ENCODE data around the gene PTPRT.

Gene PTPRT

GRCh38 chr20:42703744-42704143 lies 486.0 kb downstream of the PTPRT start:
- no peak overlapping the region for H3K4me3 ChIP-seq (ENCODE audit: low read length)
- no peak for TF ChIP-seq CTCF (conservative IDR thresholded peaks at IDR 0.05; ENCODE audit: low read length)

GRCh38 chr20:42701948-42702347 lies 487.8 kb downstream of the PTPRT start:
- H3K4me3 ChIP-seq (ENCODE audit: low read length), result no peak overlapping the region
- DNase-seq (ENCODE audit: low read depth), result no peak
- TF ChIP-seq CTCF (conservative IDR thresholded peaks at IDR 0.05; ENCODE audit: low read length), result no peak

More at GRCh38 chr20:42703744-42704143, 486.0 kb downstream of the PTPRT start:
- no peak for DNase-seq (ENCODE audit: low read depth)

- DNase-seq (ENCODE audit: low read depth), result no peak
- no peak overlapping the region for H3K4me3 ChIP-seq (ENCODE audit: low read length)
- TF ChIP-seq CTCF (conservative IDR thresholded peaks at IDR 0.05; ENCODE audit: low read length), result no peak
Observed at GRCh38 chr20:42700372-42700771, 489.3 kb downstream of the PTPRT start.

- no peak for TF ChIP-seq CTCF (conservative IDR thresholded peaks at IDR 0.05; ENCODE audit: low read length)
- DNase-seq (ENCODE audit: low read depth), result no peak
- H3K4me3 ChIP-seq (ENCODE audit: low read length), result no peak overlapping the region
Observed at GRCh38 chr20:42697962-42698361, 491.7 kb downstream of the PTPRT start.

GRCh38 chr20:42690842-42691437 lies 498.8 kb downstream of the PTPRT start:
- TF ChIP-seq CTCF (conservative IDR thresholded peaks at IDR 0.05; ENCODE audit: low read length), result no peak
- no peak for DNase-seq (ENCODE audit: low read depth)
- no peak overlapping the region for H3K4me3 ChIP-seq (ENCODE audit: low read length)

- no peak for TF ChIP-seq CTCF (conservative IDR thresholded peaks at IDR 0.05; ENCODE audit: low read length)
- no peak for DNase-seq (ENCODE audit: low read depth)
- no peak overlapping the region for H3K4me3 ChIP-seq (ENCODE audit: low read length)
Observed at GRCh38 chr20:42688576-42688975, 501.1 kb downstream of the PTPRT start.

GRCh38 chr20:42686057-42686456 lies 503.6 kb downstream of the PTPRT start:
- TF ChIP-seq CTCF (conservative IDR thresholded peaks at IDR 0.05; ENCODE audit: low read length), result no peak
- H3K4me3 ChIP-seq (ENCODE audit: low read length), result no peak overlapping the region
- no peak for DNase-seq (ENCODE audit: low read depth)

Data from AG10803 (cell line).